ENCODE data around the gene SCPEP1.

The SCPEP1 gene

DNA sequence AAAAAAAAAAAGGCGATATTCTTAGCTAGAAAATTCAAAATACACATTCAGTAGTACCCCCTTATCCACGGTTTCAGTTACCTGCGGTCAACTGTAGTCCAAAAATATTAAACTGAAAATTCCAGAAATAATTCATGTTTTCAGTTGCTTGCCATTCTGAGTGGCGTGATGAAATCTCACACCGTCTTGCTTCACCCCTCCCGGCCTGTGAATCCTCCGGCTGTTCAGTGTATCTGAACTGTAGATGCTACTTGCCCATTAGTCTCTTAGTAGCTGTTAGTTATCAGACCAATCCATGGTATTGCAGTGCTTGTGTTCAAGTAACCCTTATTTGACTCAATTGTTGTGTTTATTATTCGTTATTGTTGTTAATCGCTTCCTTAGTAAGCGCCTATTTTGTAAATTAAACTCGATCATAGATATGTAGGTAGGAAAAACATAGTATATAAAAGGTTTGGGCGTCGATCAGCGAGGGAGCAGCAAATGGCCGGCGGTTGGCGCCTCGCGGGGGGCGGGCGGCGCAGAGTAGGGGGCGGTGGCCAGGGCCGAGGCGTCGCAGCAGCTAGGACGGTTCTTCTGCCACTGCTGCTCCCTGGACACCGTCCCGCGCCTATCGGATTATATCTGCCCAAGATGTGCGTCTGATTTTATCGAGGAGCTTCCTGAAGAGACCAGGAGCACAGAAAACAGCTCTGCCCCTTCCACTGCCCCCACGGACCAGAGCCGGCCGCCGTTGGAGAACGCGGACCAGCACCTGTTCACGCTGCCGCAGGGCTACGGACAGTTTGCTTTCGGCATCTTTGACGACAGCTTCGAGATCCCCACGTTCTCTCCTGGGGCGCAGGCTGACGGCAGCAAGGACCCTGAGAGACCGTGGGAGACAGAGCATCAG lies 67.3 kb downstream of the SCPEP1 start:
- FAIRE-seq = no peak

- FAIRE-seq = no peak
Measured at GRCh38 chr17:57045868-57046704, 68.2 kb downstream of the SCPEP1 start.

DNA sequence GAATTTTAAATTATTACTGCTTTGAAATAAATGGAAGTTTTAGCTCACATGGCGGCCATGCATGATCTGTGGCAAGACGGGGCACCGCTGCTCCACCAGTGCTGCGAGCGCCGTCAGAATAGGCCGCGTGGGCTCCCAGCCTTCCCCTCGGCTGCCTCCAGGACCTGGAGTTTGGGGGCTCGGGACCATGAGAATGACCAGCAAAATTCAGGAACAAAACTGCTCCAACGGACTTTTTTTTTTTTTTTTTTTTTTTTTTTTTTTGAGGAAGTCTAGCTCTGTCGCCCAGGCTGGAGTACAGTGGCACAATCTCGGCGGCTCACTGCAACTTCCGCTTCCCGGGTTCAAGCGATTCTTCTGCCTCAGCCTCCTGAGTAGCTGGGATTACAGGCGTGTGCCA lies 68.8 kb downstream of the SCPEP1 start:
- no peak for FAIRE-seq

GRCh38 chr17:57048096-57048495 lies 70.2 kb downstream of the SCPEP1 start:
- no peak for FAIRE-seq

- no peak for FAIRE-seq
Measured at GRCh38 chr17:57050306-57050705, 72.4 kb downstream of the SCPEP1 start.

DNA sequence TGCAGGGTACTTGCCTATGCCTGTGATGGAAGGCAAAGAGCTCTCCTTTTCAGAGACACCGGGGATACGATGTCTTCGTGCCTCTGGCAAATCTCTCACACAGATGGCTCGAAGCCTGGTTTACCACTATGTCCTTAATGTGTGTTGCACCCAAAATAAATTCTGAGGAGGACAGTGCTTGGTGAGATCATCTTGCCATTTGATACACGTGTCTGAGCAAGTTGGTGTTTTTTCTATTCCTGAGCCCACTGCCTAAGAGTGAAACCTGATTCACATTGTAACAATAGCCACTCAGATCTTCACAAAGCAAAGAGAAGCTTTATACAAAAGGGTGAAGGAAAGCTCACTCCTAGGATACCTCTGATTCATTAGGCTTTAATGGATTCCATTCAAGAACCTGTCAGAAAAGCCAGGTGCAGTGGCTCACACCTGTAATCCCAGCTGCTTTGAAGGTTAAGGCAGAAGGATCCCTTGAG lies 74.0 kb downstream of the SCPEP1 start:
- FAIRE-seq = no peak

All from G401.6 (cell line).